Heart right ventricle (tissue), 16 donors: ENCODE measurements around the gene ANKRD13D. TPM values are rescaled to one million over a fixed set of nuclear protein-coding genes. Genes with fewer than 3 reads are reported as not detected.

ENCODE experiments used
- ATAC-seq, 8 donors: fragments of 200-7000 bp; cut with Tn5 transposase; one replicate each; pipeline ENCODE4 v1.9.1; 2020; ENCODE audit warnings: mild to moderate bottlenecking in 8 of 8, moderate library complexity in 8 of 8, moderate number of reproducible peaks in 1 of 8
- DNase-seq, 2 donors: peaks; one replicate each; pipeline ENCODE4 v3.0.0-alpha.2; 2020
- H3K27ac ChIP-seq, 10 donors: fragments of 200-600 bp; sonication (generic) in 2 of 10; one replicate each; pipeline versions ENCODE4 v1.5.0 to v1.8.0; 2020 to 2022; ENCODE audit warnings: mild to moderate bottlenecking in 3 of 10
- H3K27me3 ChIP-seq, 7 donors: fragments of 200-600 bp; one replicate each; pipeline ENCODE4 v1.8.0; 2021 to 2022; ENCODE audit warnings: mild to moderate bottlenecking in 2 of 7
- H3K36me3 ChIP-seq, 9 donors: fragments of 200-600 bp; sonication (generic) in 1 of 9; one replicate each; pipeline versions ENCODE4 v1.5.0 to v1.8.0; 2020 to 2022; ENCODE audit warnings: mild to moderate bottlenecking in 2 of 9
- H3K4me1 ChIP-seq, 9 donors: fragments of 200-600 bp; sonication (generic) in 1 of 9; one replicate each; pipeline versions ENCODE4 v1.5.0 to v1.8.0; 2020 to 2022; ENCODE audit warnings: mild to moderate bottlenecking in 4 of 9
- H3K4me3 ChIP-seq, 10 donors: fragments of 200-600 bp; sonication (generic) in 2 of 10; one replicate each; pipeline versions ENCODE4 v1.5.0 to v1.8.0; 2020 to 2022; ENCODE audit warnings: mild to moderate bottlenecking in 7 of 10, moderate library complexity in 2 of 10
- H3K9me3 ChIP-seq, 11 donors: fragments of 200-600 bp in 10 of 11; sonication (generic) in 2 of 11; one replicate each; pipeline versions ENCODE4 v1.5.0 to v1.8.0; 2013 to 2022; ENCODE audit warnings: mild to moderate bottlenecking in 2 of 11, control low read depth in 1 of 11, moderate library complexity in 1 of 11
- CTCF ChIP-seq, 9 donors: fragments of 200-600 bp; sonication (generic) in 2 of 9; IDR thresholded peaks; one replicate each; pipeline versions ENCODE4 v1.5.0 to v1.8.0; 2021 to 2022; ENCODE audit warnings: antibody characterized with exemption in 9 of 9, mild to moderate bottlenecking in 5 of 9, moderate library complexity in 1 of 9
- WGBS, 2 donors: extraction: QIAGEN DNeasy Blood & Tissue Kit; methylation state at CpG; one replicate each; pipeline ENCODE4 v1.1.7; 2013; ENCODE audit warnings: inconsistent platforms in 1 of 2; 5-methylcytosine and 5-hydroxymethylcytosine counted together
- intact Hi-C, 10 donors: fragments of 100-400 bp; cut with DNase I; formaldehyde crosslinking; loops; one replicate each; pipeline versions ENCODE4 v1.11.1 to v1.14.2; 2022
- polyA plus RNA-seq, 2 donors: library from polyadenylated mRNA; stranded (reverse); fragments of 200-250 nt; gene quantifications; one replicate each; pipeline ENCODE4 v1.2.3, GENCODE V29; 2013
- total RNA-seq, 10 donors: library from RNA; stranded (reverse); fragmentation: NEBNext Ultra II Directional in 3 of 10; extraction: Animal tissue kit (Norgen Biotek cat#: 25700) in 3 of 10; gene quantifications; one replicate each; pipeline versions ENCODE4 v1.2.1 to v1.2.4, GENCODE V29; 2021 to 2023
- donor health status: Arrhythmogenic right ventricular cardiomyopathy.
- donor health status: ischemic (EF 13 %, LVEDD 7.1; RV severe dilation, severe dysfunction).
- donor health status: healthy with polysubstance abuse.
- donor health status: DM: no; HTN: yes; CAD: no.
- donor health status: DM: no; HTN: no; CAD: no.
- donor health status: ischemic (EF 25% LVEDD 6.9; RV normal size, moderate dysfunction).
- donor health status: ischemic (EF 25% LVEDD 5.7; RV mildly dilated, moderate dysfunction).
- donor health status: healthy.
- donor health status: DM: yes; HTN: yes; CAD: no.
- donor health status: Ischemic cardiomyopathy.
- donor health status: ischemic (EF 35%, LVEDD 5.7; RV mildly dilated, moderate dysfunction).
- donor health status: nonischemic (EF 11% LVEDD 7.7; RV severe dilation, severe dysfunction).
- donor health status: DM: yes; HTN: yes; CAD: no.
- donor health status: PGD.
- donor health status: ischemic (EF 29% LVEDD 5.4; RV normal size, mild dysfunction).
- donor health status: nonischemic (EF 23%, LVEDD 6.1; RV moderate dilation, normal function).

ANKRD13D gene
- total and polyA plus RNA-seq, 12 donors = 7.9 to 39.4 (median 13.3) TPM

DNA sequence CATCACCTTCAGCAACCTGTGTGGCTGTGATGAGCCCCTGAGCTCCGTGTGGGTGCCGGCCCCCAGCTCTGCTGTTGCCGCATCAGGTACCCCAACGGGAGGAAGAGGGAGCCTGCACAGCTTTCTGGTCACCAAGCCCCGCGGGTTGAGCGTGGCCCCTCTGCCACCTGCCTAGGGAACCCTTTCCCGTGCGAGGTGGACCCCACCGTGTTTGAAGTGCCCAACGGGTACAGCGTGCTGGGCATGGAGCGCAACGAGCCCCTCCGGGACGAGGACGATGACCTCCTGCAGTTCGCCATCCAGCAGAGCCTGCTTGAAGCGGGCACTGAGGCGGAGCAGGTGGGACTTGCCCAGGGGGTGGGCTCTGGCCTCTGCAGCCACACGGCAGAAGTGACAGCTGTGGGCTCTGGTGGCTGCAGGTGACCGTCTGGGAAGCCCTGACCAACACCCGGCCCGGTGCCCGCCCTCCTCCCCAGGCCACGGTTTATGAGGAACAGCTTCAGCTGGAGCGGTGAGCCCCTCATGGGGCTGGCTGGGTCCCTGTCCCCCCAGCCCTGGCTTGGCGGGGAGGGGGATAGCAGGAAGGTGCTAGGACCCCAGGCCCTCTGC, 12.3 kb downstream of the ANKRD13D start:
- H3K4me3 ChIP-seq = peak overlapping the region in 2 of 10 donors; percentile 96 to 97
- peaks cover 0 to 59% (median 11%) of the 10 kb centered on the region in 9 donors for H3K36me3 ChIP-seq
- ATAC-seq = no peak
- H3K4me1 ChIP-seq = peaks cover 10 to 36% (median 29%) of the 10 kb centered on the region in 9 donors
- intact Hi-C loops = loop anchor here in 2 of 10 donors (5.0 kb wide), 1 partner anchor 34 kb away; the partner anchor contains the start of gene GRK2 (in 2 of the 2)
- H3K27me3 ChIP-seq = no peaks in the 10 kb centered on the region
- no peak for DNase-seq
- 94 to 95% methylated on average over 28 of the region's 28 CpGs for WGBS, 2 donors
- peaks cover 0 to 2% (median 0%) of the 10 kb centered on the region in 11 donors for H3K9me3 ChIP-seq
- TF ChIP-seq CTCF (IDR thresholded peaks at IDR 0.05) = no peak
- H3K27ac ChIP-seq = peak overlapping the region in 3 of 10 donors; percentile 66 to 94 (median 88)

- Histone ChIP-seq H3K4me3 (peak overlapping the region in 8 of 10 donors; percentile 82 to 97 (median 92)), H3K4me1 (peaks cover 10 to 36% (median 29%) of the 10 kb centered on the region in 9 donors), H3K36me3 (peaks cover 0 to 57% (median 11%) of the 10 kb centered on the region in 9 donors), H3K27ac (peak overlapping the region; percentile 29 to 94 (median 83)), H3K27me3 (no peaks in the 10 kb centered on the region), H3K9me3 (no peaks in the 10 kb centered on the region)
- ATAC-seq = peak; percentile 46 to 79 (median 66)
- 50 to 67% methylated on average over 15 of the region's 15 CpGs for WGBS, 2 donors
- DNase-seq = peak; percentile 58 to 62
- TF ChIP-seq CTCF (IDR thresholded peaks at IDR 0.05) = no peak
- intact Hi-C loops = loop anchor here in 2 of 10 donors (5.0 kb wide), 1 partner anchor 35 kb away; the partner anchor contains the start of gene GRK2 (in 2 of the 2)
Measured at GRCh38 chr11:67301951-67302516, 12.9 kb downstream of the ANKRD13D start.

- peaks cover 0 to 57% (median 11%) of the 10 kb centered on the region in 9 donors for H3K36me3 ChIP-seq
- H3K9me3 ChIP-seq = no peaks in the 10 kb centered on the region
- TF ChIP-seq CTCF (IDR thresholded peaks at IDR 0.05) = no peak
- peak overlapping the region; percentile 82 to 97 (median 92) for H3K4me3 ChIP-seq
- peak in 1 of 2 donors; percentile 44 for DNase-seq
- peak; percentile 18 to 45 (median 33) for ATAC-seq
- peaks cover 10 to 36% (median 29%) of the 10 kb centered on the region in 9 donors for H3K4me1 ChIP-seq
- H3K27ac ChIP-seq = peak overlapping the region; percentile 29 to 94 (median 83)
- 18 to 20% methylated on average over 23 of the region's 23 CpGs for WGBS, 2 donors
- no peaks in the 10 kb centered on the region for H3K27me3 ChIP-seq
- intact Hi-C loops = loop anchor here in 2 of 10 donors (5.0 kb wide), 1 partner anchor 35 kb away; the partner anchor contains the start of gene GRK2 (in 2 of the 2)
Measured at GRCh38 chr11:67302571-67303131, 13.5 kb downstream of the ANKRD13D start.
